GM12878 (cell line): ENCODE results near the gene UBE3B. TPM values are rescaled to one million over a fixed set of nuclear protein-coding genes. Genes with fewer than 3 reads are reported as not detected.

Experiments
- ATAC-seq: fragments of 200-7000 bp; cut with Tn5 transposase; 3 replicates; pipeline ENCODE4 v1.9.1; 2020; ENCODE audit warnings: mild to moderate bottlenecking, moderate library complexity
- BruUV-seq: library from RNA; stranded (reverse); fragments of 400-500 nt; replicated peaks from 2 replicates; lab custom pipeline; 2021; lab: Mats Ljungman, UMichigan
- CTCF ChIA-PET: fragments of 300-600 bp; sonication (Branson Sonifier 250); formaldehyde crosslinking; extraction: SDS; loops from one replicate; lab custom pipeline; 2021; ENCODE audit warnings: inconsistent platforms; lab: Yijun Ruan, JAX
- POLR2A ChIA-PET: fragments of 350-600 bp; formaldehyde crosslinking; extraction: SDS; loops from one replicate; lab custom pipeline; 2021; ENCODE audit warnings: inconsistent platforms; lab: Charles Lee
- RAD21 ChIA-PET: fragments of 300-600 bp; sonication (Branson Sonifier 250); formaldehyde crosslinking; loops from one replicate; lab custom pipeline; 2023; ENCODE audit warnings: antibody characterized with exemption; ENCODE audit not compliant: unreplicated experiment; lab: Charles Lee
- SMC1A ChIA-PET: fragments of 300-600 bp; sonication (Branson Sonifier 250); formaldehyde crosslinking; loops from one replicate; lab custom pipeline; 2023; ENCODE audit not compliant: unreplicated experiment, uncharacterized antibody; lab: Charles Lee
- DNase-seq: peaks from one replicate; pipeline ENCODE4 v3.0.0-alpha.2; 2011; ENCODE audit warnings: low read depth, low spot score
- FAIRE-seq: peaks from 3 replicates; lab custom pipeline; 2011; peaks lifted over from hg19 to GRCh38; lab: Jason Lieb, UNC
- H2AFZ ChIP-seq: 2 replicates; pipeline ENCODE4 v1.6.0; 2011; ENCODE audit warnings: low read depth, low read length, control low read depth; ENCODE audit not compliant: control insufficient read depth
- H3K27ac ChIP-seq: 2 replicates; pipeline ENCODE4 v1.5.1; 2011; ENCODE audit warnings: control low read depth; ENCODE audit not compliant: control insufficient read depth, insufficient read depth
- H3K27me3 ChIP-seq, 2 experiments: replicated peaks in 1 of 2; 2 replicates each; pipeline versions ENCODE4 v1.6.0 to v1.6.1; 2011; ENCODE audit warnings: low read length in 1 of 2; ENCODE audit not compliant: control insufficient read depth in 2 of 2, insufficient read depth in 2 of 2
- H3K36me3 ChIP-seq, 2 experiments: 2 replicates each; pipeline ENCODE4 v1.5.1; 2011; ENCODE audit warnings: low read length in 1 of 2; ENCODE audit not compliant: control insufficient read depth in 2 of 2, insufficient read depth in 2 of 2
- H3K4me1 ChIP-seq: 2 replicates; pipeline ENCODE4 v1.6.1; 2011; ENCODE audit warnings: mild to moderate bottlenecking, low read length, moderate library complexity, mixed read lengths; ENCODE audit not compliant: control insufficient read depth, insufficient read depth
- H3K4me2 ChIP-seq: 2 replicates; pipeline ENCODE4 v1.6.0; 2011; ENCODE audit warnings: control low read depth; ENCODE audit not compliant: control insufficient read depth, insufficient read depth
- H3K4me3 ChIP-seq: fragments of 200-600 bp; sonication (generic); 2 replicates; pipeline ENCODE4 v1.5.1; 2016
- H3K79me2 ChIP-seq: 2 replicates; pipeline ENCODE4 v1.6.0; 2011; ENCODE audit warnings: low read length; ENCODE audit not compliant: control insufficient read depth, insufficient read depth
- H3K9ac ChIP-seq: 2 replicates; pipeline ENCODE4 v1.8.0; 2011; ENCODE audit warnings: low read length, control low read depth, mixed read lengths; ENCODE audit not compliant: control insufficient read depth, insufficient read depth
- H3K9me3 ChIP-seq: replicated peaks from 3 replicates; pipeline ENCODE4 v1.5.1; 2011; ENCODE audit warnings: mild to moderate bottlenecking, low read length; ENCODE audit not compliant: control insufficient read depth, insufficient read depth
- H4K20me1 ChIP-seq: 2 replicates; pipeline ENCODE4 v1.6.0; 2011; ENCODE audit not compliant: control insufficient read depth, insufficient read depth
- BMI1 ChIP-seq: fragments of 450-650 bp; IDR thresholded peaks from 2 replicates; pipeline ENCODE4 v1.6.1; 2016; ENCODE audit warnings: mild to moderate bottlenecking, moderate library complexity, borderline replicate concordance
- CBX3 ChIP-seq: fragments of 200-600 bp; sonication (generic); IDR thresholded peaks from 2 replicates; pipeline ENCODE4 v1.6.1; 2016; ENCODE audit warnings: low read depth, borderline replicate concordance
- CBX5 ChIP-seq: sonication (generic); IDR thresholded peaks from 2 replicates; pipeline ENCODE4 v1.6.1; 2016; ENCODE audit warnings: low read depth, moderate library complexity, mild to moderate bottlenecking, inconsistent platforms
- CREM ChIP-seq: IDR thresholded peaks from 2 replicates; pipeline ENCODE4 v1.6.1; 2014; ENCODE audit warnings: antibody characterized with exemption, low read depth
- IKZF1 ChIP-seq: fragments of 450-650 bp; conservative IDR thresholded peaks from 2 replicates; pipeline ENCODE4 v1.6.1; 2017; ENCODE audit warnings: antibody characterized with exemption, mild to moderate bottlenecking
- SIX5 ChIP-seq: IDR thresholded peaks from 2 replicates; pipeline ENCODE4 v1.6.1; 2011; ENCODE audit warnings: mild to moderate bottlenecking, low read depth, low read length, moderate library complexity; ENCODE audit not compliant: severe bottlenecking
- SMC3 ChIP-seq: IDR thresholded peaks from 2 replicates; pipeline ENCODE4 v1.6.1; 2011; ENCODE audit warnings: low read length, improper control_type of control experiment, borderline replicate concordance
- TAF1 ChIP-seq: IDR thresholded peaks from 2 replicates; pipeline ENCODE4 v1.6.1; 2011; ENCODE audit warnings: mild to moderate bottlenecking, low read depth, low read length, borderline replicate concordance
- TCF7 ChIP-seq: IDR thresholded peaks from 2 replicates; pipeline ENCODE4 v1.6.1; 2014; ENCODE audit warnings: antibody characterized with exemption, borderline replicate concordance
- WRNIP1 ChIP-seq: IDR thresholded peaks from 2 replicates; pipeline ENCODE4 v1.6.1; 2011; ENCODE audit warnings: low read depth, low read length, improper control_type of control experiment, borderline replicate concordance
- YBX1 ChIP-seq: fragments of 450-650 bp; IDR thresholded peaks from 2 replicates; pipeline ENCODE4 v1.6.1; 2016; ENCODE audit warnings: antibody characterized with exemption
- ZNF384 ChIP-seq: IDR thresholded peaks from 2 replicates; pipeline ENCODE4 v1.6.1; 2012; ENCODE audit warnings: low read depth, mild to moderate bottlenecking, low read length, improper control_type of control experiment, borderline replicate concordance
- WGBS: methylation state at CpG from one replicate; pipeline ENCODE4 v1.1.6; 2016; ENCODE audit warnings: low lambda C conversion rate; ENCODE audit not compliant: insufficient replicate concordance, insufficient coverage; ENCODE audit errors: missing lambda C conversion rate; 5-methylcytosine and 5-hydroxymethylcytosine counted together
- in situ Hi-C: fragments of 300-500 bp; cut with MboI; formaldehyde crosslinking; loops from 9 replicates; pipeline ENCODE4 v1.14.3; 2018; ENCODE audit warnings: mixed read lengths
- intact Hi-C: fragments of 100-400 bp; cut with micrococcal nuclease; formaldehyde crosslinking; loops from one replicate; pipeline ENCODE4 v1.14.2; 2022; ENCODE audit not compliant: unreplicated experiment
- polyA plus RNA-seq, 11 experiments: library from polyadenylated mRNA; depleted of rRNA in 4 of 11; unstranded in 6 of 11; stranded (reverse) in 5 of 11; fragments of >200 nt; fragmentation: Nextera tagmentation in 4 of 11; fragmentation: Illumina TruSeq in 1 of 11; extraction: Ambion mirVana in 4 of 11; extraction: Trizol in 1 of 11; gene quantifications; 1 replicate in 1 of 11; 2 replicates in 10 of 11; pipeline versions ENCODE4 v1.2.1 to v1.2.3, GENCODE V29; 2011 to 2016; ENCODE audit warnings: inconsistent platforms in 2 of 11, missing spikeins in 2 of 11, low read depth in 1 of 11
- total RNA-seq, 4 experiments: library from RNA; depleted of rRNA in 3 of 4; stranded (reverse); fragments of >200 nt in 3 of 4; fragmentation: Illumina TruSeq in 1 of 4; extraction: Trizol in 1 of 4; gene quantifications; 2 replicates each; pipeline versions ENCODE4 v1.2.1 to v1.2.3, GENCODE V29; 2013 to 2021
- TF ChIP-seq, protein P1 (sequence below): fragments of 450-650 bp; IDR thresholded peaks from 2 replicates; pipeline ENCODE4 v1.6.1; 2017; ENCODE audit warnings: mild to moderate bottlenecking, moderate library complexity
- TF ChIP-seq, protein P2 (sequence below): IDR thresholded peaks from 2 replicates; pipeline ENCODE4 v1.6.1; 2012; ENCODE audit warnings: low read depth, low read length, improper control_type of control experiment
- TF ChIP-seq, protein P3 (sequence below): IDR thresholded peaks from 2 replicates; pipeline ENCODE4 v1.6.1; 2012; ENCODE audit warnings: low read length, inconsistent platforms
- TF ChIP-seq, protein P4 (sequence below): IDR thresholded peaks from 2 replicates; pipeline ENCODE4 v1.6.1; 2012; ENCODE audit warnings: low read depth, low read length, improper control_type of control experiment

UBE3B gene
- total and polyA plus RNA-seq, 10 of the 15 experiments (the other 5 are each of a cell fraction or from before 2014, with no cell fraction given), result 7.4 to 25.3 (median 17.1) TPM

DNA sequence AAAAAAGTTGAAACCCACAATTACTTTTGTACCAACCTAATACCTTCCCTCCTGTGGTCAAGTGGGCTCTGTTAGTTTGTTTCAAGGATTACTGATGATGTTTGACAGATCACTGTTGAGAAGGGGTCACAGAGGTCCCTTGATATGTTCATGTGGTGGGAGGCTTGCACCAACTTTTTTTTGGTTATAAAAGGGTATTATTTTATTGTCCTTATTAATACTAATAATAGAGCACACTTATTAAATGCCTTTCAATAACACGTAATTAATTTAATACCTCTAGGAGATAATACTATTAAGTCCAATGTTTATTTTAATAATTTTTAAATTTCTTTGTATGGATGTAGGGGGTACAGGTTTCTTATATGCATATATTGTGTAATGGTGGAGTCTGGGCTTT lies 4.4 kb downstream of the UBE3B start:
- no peaks in the 10 kb centered on the region for H3K9me3 ChIP-seq
- intact Hi-C loops, result no loop called here
- BruUV-seq, result no TSS peak
- no peak for ATAC-seq
- ChIA-PET RAD21 (interaction anchor here (0.6 kb wide), 1 partner anchor 282 kb away, joined by 3 read pairs; no protein-coding TSS in a partner anchor), CTCF (interaction anchor here (0.7 to 1.4 kb wide), 2 partner anchors 35 to 218 kb away, joined by 3 to 4 read pairs; no protein-coding TSS in a partner anchor), POLR2A (no interaction called here), SMC1A (no interaction called here)
- H3K9ac ChIP-seq, result no peak overlapping the region
- no peaks in the 10 kb centered on the region for H3K27me3 ChIP-seq
- peaks cover 0 to 5% of the 10 kb centered on the region in 2 experiments; a peak in 3 of 4 replicates for H3K36me3 ChIP-seq
- no peak for FAIRE-seq
- H3K79me2 ChIP-seq, result peaks cover 15% of the 10 kb centered on the region
- H3K4me2 ChIP-seq, result no peak overlapping the region
- H4K20me1 ChIP-seq, result no peaks in the 10 kb centered on the region
- no peak overlapping the region for H2AFZ ChIP-seq
- 96% methylated on average over 1 of the region's 1 CpG for WGBS
- in situ Hi-C loops, result no loop called here
- H3K27ac ChIP-seq, result no peak overlapping the region
- no peaks in the 10 kb centered on the region for H3K4me1 ChIP-seq
- H3K4me3 ChIP-seq, result no peak overlapping the region
- no peak for DNase-seq
- TF ChIP-seq, protein P1, sequence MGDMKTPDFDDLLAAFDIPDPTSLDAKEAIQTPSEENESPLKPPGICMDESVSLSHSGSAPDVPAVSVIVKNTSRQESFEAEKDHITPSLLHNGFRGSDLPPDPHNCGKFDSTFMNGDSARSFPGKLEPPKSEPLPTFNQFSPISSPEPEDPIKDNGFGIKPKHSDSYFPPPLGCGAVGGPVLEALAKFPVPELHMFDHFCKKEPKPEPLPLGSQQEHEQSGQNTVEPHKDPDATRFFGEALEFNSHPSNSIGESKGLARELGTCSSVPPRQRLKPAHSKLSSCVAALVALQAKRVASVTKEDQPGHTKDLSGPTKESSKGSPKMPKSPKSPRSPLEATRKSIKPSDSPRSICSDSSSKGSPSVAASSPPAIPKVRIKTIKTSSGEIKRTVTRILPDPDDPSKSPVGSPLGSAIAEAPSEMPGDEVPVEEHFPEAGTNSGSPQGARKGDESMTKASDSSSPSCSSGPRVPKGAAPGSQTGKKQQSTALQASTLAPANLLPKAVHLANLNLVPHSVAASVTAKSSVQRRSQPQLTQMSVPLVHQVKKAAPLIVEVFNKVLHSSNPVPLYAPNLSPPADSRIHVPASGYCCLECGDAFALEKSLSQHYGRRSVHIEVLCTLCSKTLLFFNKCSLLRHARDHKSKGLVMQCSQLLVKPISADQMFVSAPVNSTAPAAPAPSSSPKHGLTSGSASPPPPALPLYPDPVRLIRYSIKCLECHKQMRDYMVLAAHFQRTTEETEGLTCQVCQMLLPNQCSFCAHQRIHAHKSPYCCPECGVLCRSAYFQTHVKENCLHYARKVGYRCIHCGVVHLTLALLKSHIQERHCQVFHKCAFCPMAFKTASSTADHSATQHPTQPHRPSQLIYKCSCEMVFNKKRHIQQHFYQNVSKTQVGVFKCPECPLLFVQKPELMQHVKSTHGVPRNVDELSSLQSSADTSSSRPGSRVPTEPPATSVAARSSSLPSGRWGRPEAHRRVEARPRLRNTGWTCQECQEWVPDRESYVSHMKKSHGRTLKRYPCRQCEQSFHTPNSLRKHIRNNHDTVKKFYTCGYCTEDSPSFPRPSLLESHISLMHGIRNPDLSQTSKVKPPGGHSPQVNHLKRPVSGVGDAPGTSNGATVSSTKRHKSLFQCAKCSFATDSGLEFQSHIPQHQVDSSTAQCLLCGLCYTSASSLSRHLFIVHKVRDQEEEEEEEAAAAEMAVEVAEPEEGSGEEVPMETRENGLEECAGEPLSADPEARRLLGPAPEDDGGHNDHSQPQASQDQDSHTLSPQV, result no peak
- TF ChIP-seq IKZF1 (no peak), TCF7 (no peak), CBX5 (no peak), BMI1 (no peak), CREM (no peak), SIX5 (no peak), YBX1 (no peak), CBX3 (no peak), WRNIP1 (no peak), SMC3 (no peak), ZNF384 (no peak), TAF1 (no peak)
- TF ChIP-seq, protein P2, sequence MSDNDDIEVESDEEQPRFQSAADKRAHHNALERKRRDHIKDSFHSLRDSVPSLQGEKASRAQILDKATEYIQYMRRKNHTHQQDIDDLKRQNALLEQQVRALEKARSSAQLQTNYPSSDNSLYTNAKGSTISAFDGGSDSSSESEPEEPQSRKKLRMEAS, result no peak
- TF ChIP-seq, protein P3, sequence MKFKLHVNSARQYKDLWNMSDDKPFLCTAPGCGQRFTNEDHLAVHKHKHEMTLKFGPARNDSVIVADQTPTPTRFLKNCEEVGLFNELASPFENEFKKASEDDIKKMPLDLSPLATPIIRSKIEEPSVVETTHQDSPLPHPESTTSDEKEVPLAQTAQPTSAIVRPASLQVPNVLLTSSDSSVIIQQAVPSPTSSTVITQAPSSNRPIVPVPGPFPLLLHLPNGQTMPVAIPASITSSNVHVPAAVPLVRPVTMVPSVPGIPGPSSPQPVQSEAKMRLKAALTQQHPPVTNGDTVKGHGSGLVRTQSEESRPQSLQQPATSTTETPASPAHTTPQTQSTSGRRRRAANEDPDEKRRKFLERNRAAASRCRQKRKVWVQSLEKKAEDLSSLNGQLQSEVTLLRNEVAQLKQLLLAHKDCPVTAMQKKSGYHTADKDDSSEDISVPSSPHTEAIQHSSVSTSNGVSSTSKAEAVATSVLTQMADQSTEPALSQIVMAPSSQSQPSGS, result no peak
- TF ChIP-seq, protein P4, sequence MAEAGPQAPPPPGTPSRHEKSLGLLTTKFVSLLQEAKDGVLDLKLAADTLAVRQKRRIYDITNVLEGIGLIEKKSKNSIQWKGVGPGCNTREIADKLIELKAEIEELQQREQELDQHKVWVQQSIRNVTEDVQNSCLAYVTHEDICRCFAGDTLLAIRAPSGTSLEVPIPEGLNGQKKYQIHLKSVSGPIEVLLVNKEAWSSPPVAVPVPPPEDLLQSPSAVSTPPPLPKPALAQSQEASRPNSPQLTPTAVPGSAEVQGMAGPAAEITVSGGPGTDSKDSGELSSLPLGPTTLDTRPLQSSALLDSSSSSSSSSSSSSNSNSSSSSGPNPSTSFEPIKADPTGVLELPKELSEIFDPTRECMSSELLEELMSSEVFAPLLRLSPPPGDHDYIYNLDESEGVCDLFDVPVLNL, result no peak
